Activated B cell treated with CpG ODN at 0.5 μM for 24 hours (primary cell): Measurements from ENCODE around the gene GJB4. TPM values are rescaled to one million over a fixed set of nuclear protein-coding genes. Genes with fewer than 3 reads are reported as not detected.

ENCODE experiments used
- total RNA-seq: library from RNA; stranded (reverse); gene quantifications from 2 replicates; pipeline ENCODE4 v1.2.3, GENCODE V29; 2022

GJB4 gene
- total RNA-seq, 1 donor from 2014 or later: not detected

Other genes with a start within 250 kb of the GJB4 start
- gene GJB5, start 4.7 kb upstream of the GJB4 start, total RNA-seq: not detected in 2 replicates
- gene GJB3, start 21.5 kb downstream of the GJB4 start, total RNA-seq: not detected in 2 replicates
- not detected in 2 replicates for gene GJA4, start 33.3 kb downstream of the GJB4 start, total RNA-seq
- gene SMIM12, start 100.0 kb downstream of the GJB4 start, total RNA-seq: 45.9 and 46.3 TPM in 2 replicates
- gene DLGAP3, start 169.9 kb downstream of the GJB4 start, total RNA-seq: 3.9 and 6.0 TPM in 2 replicates
- 16.7 and 20.0 TPM in 2 replicates for gene TMEM35B, start 225.6 kb downstream of the GJB4 start, total RNA-seq